Stimulated activated memory B cell treated with anti-CD40 and anti-IgM and Interleukin-4, amounts not matched to agents 10 μg/mL and 1 μg/mL and 100 μg/mL, for 72 hours (primary cell): Measurements from ENCODE around the gene ETNK1.

Source experiments
- ATAC-seq: fragments of 150-1000 bp; cut with Tn5 transposase; 2 replicates; pipeline ENCODE4 v1.10.0; 2021
- H3K27ac Mint-ChIP-seq: one replicate; pipeline ENCODE4 v1.8.0; 2022; ENCODE audit warnings: mild to moderate bottlenecking, mixed read lengths
- H3K27me3 Mint-ChIP-seq: one replicate; pipeline ENCODE4 v1.8.0; 2022; ENCODE audit warnings: mixed read lengths
- H3K36me3 Mint-ChIP-seq: one replicate; pipeline ENCODE4 v1.8.0; 2022; ENCODE audit warnings: mixed read lengths
- H3K4me1 Mint-ChIP-seq: one replicate; pipeline ENCODE4 v1.8.0; 2022; ENCODE audit warnings: mixed read lengths
- H3K4me3 Mint-ChIP-seq: one replicate; pipeline ENCODE4 v1.8.0; 2022; ENCODE audit warnings: mild to moderate bottlenecking, moderate library complexity, mixed read lengths
- H3K9me3 Mint-ChIP-seq: one replicate; pipeline ENCODE4 v1.8.0; 2022; ENCODE audit warnings: mixed read lengths

The ETNK1 gene

GRCh38 chr12:22731236-22731635 lies 106.3 kb downstream of the ETNK1 start:
- Mint-ChIP-seq H3K27me3 (peaks cover 2% of the 10 kb centered on the region), H3K4me3 (no peak overlapping the region), H3K4me1 (no peaks in the 10 kb centered on the region), H3K36me3 (no peaks in the 10 kb centered on the region), H3K27ac (no peak overlapping the region), H3K9me3 (no peaks in the 10 kb centered on the region)
- no peak for ATAC-seq

DNA sequence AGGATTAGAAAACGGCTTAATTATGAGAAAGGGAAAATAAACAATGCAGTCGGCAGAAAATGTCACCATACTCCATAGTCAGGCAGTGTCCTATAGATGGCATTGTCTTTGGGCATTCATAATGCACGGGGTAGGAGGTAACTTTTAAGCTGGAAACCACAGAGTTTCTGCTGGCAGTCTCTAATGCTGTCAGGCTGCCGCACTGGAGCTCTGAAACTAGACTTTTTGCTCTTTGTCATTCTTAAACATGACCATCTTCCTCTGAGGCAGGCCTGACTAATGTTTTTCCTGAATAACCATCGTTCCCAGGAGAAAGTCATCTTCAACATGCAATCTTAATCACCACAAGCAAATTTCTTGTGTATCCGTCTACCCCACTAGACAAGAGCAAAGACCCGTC lies 108.8 kb downstream of the ETNK1 start:
- Mint-ChIP-seq H3K36me3 (no peaks in the 10 kb centered on the region), H3K27me3 (no peaks in the 10 kb centered on the region), H3K27ac (no peak overlapping the region), H3K9me3 (no peaks in the 10 kb centered on the region), H3K4me3 (no peak overlapping the region), H3K4me1 (no peaks in the 10 kb centered on the region)
- ATAC-seq, result no peak

- Mint-ChIP-seq H3K4me3 (no peak overlapping the region), H3K27ac (no peak overlapping the region), H3K4me1 (no peaks in the 10 kb centered on the region), H3K36me3 (no peaks in the 10 kb centered on the region), H3K27me3 (no peaks in the 10 kb centered on the region), H3K9me3 (no peaks in the 10 kb centered on the region)
- no peak for ATAC-seq
These were observed 114.0 kb downstream of the ETNK1 start for GRCh38 chr12:22738945-22739344.
